Measurements from ENCODE around the gene SEC14L3. TPM values are rescaled to one million over a fixed set of nuclear protein-coding genes. Genes with fewer than 3 reads are reported as not detected.

Gene SEC14L3
- total RNA-seq, 6 experiments from 2014 or later: 0.31 to 1.1 (median 0.55) TPM; not detected in 2

- H3K27me3 ChIP-seq: no peaks in the 10 kb centered on the region
- no peaks in the 10 kb centered on the region for H3K36me3 ChIP-seq
- H3K4me3 ChIP-seq: no peak overlapping the region
- no peak for TF ChIP-seq POLR2A (IDR thresholded peaks at IDR 0.05)
- TF ChIP-seq, protein P1, sequence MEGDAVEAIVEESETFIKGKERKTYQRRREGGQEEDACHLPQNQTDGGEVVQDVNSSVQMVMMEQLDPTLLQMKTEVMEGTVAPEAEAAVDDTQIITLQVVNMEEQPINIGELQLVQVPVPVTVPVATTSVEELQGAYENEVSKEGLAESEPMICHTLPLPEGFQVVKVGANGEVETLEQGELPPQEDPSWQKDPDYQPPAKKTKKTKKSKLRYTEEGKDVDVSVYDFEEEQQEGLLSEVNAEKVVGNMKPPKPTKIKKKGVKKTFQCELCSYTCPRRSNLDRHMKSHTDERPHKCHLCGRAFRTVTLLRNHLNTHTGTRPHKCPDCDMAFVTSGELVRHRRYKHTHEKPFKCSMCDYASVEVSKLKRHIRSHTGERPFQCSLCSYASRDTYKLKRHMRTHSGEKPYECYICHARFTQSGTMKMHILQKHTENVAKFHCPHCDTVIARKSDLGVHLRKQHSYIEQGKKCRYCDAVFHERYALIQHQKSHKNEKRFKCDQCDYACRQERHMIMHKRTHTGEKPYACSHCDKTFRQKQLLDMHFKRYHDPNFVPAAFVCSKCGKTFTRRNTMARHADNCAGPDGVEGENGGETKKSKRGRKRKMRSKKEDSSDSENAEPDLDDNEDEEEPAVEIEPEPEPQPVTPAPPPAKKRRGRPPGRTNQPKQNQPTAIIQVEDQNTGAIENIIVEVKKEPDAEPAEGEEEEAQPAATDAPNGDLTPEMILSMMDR (IDR thresholded peaks at IDR 0.05): no peak
- DNase-seq (peak in 2 of 3 donors; percentile 69 to 81), ATAC-seq (peak; percentile 62 to 80 (median 64))
- intact Hi-C loops (cut with DNase I): no loop called here
- H3K4me1 ChIP-seq: peaks cover 0 to 14% (median 7%) of the 10 kb centered on the region in 4 donors
- H3K9me3 ChIP-seq: no peaks in the 10 kb centered on the region
- no peak overlapping the region for H3K27ac ChIP-seq
- 20% methylated on average over 2 of the region's 2 CpGs for WGBS (ENCODE audit: insufficient coverage, low coverage, low lambda C conversion rate, missing lambda C conversion rate)
Measured at GRCh38 chr22:30432520-30432919, 39.3 kb downstream of the SEC14L3 start.

GRCh38 chr22:30432096-30432495 lies 39.7 kb downstream of the SEC14L3 start:
- intact Hi-C loops (cut with DNase I): no loop called here
- DNase-seq (peak in 1 of 3 donors; percentile 51), ATAC-seq (peak; percentile 24 to 58 (median 40))
- Histone ChIP-seq H3K4me3 (no peak overlapping the region), H3K36me3 (no peaks in the 10 kb centered on the region), H3K27ac (no peak overlapping the region), H3K4me1 (peaks cover 0 to 14% (median 7%) of the 10 kb centered on the region in 4 donors), H3K27me3 (no peaks in the 10 kb centered on the region), H3K9me3 (no peaks in the 10 kb centered on the region)
- no CpG with 5 or more reads among the region's 4 CpGs for WGBS (ENCODE audit: insufficient coverage, low coverage, low lambda C conversion rate, missing lambda C conversion rate)
- TF ChIP-seq, protein P1 (IDR thresholded peaks at IDR 0.05): no peak
- TF ChIP-seq POLR2A (IDR thresholded peaks at IDR 0.05): no peak

GRCh38 chr22:30430933-30431332 lies 40.9 kb downstream of the SEC14L3 start:
- WGBS (ENCODE audit: insufficient coverage, low coverage, low lambda C conversion rate, missing lambda C conversion rate): no CpG with 5 or more reads among the region's 4 CpGs
- H3K4me1 ChIP-seq: peaks cover 0 to 18% (median 7%) of the 10 kb centered on the region in 4 donors
- peak in 1 of 3 donors; percentile 39 for DNase-seq
- H3K4me3 ChIP-seq: no peak overlapping the region
- no peaks in the 10 kb centered on the region for H3K36me3 ChIP-seq
- TF ChIP-seq, protein P1 (IDR thresholded peaks at IDR 0.05): no peak
- no peak for TF ChIP-seq POLR2A (IDR thresholded peaks at IDR 0.05)
- H3K9me3 ChIP-seq: no peaks in the 10 kb centered on the region
- no peaks in the 10 kb centered on the region for H3K27me3 ChIP-seq
- H3K27ac ChIP-seq: no peak overlapping the region
- intact Hi-C loops (cut with DNase I): no loop called here
- ATAC-seq: no peak

DNA sequence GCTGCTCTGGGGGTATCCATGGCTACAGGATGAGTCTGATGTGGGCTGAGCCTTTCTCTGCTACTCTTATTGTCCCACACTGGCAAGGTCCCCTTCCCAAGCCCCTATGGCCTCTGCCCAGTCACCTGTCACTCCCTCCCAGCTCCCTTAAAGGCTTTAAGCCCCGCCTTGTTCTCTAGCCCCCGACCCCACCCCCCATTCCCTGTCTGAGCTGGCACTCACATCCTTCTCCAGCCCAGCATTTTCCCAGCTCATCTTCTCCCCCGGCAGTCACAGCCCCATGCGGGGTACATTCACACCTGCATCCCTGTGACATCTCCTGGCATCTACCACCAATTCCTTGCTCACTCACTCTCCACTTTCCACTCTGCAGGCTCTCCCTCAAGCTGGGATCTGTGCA lies 41.9 kb downstream of the SEC14L3 start:
- TF ChIP-seq, protein P1 (IDR thresholded peaks at IDR 0.05): no peak
- TF ChIP-seq POLR2A (IDR thresholded peaks at IDR 0.05): no peak
- Histone ChIP-seq H3K27ac (no peak overlapping the region), H3K9me3 (no peaks in the 10 kb centered on the region), H3K4me3 (no peak overlapping the region), H3K4me1 (peaks cover 0 to 26% (median 8%) of the 10 kb centered on the region in 4 donors), H3K36me3 (no peaks in the 10 kb centered on the region), H3K27me3 (no peaks in the 10 kb centered on the region)
- 65% methylated on average over 4 of the region's 4 CpGs for WGBS (ENCODE audit: insufficient coverage, low coverage, low lambda C conversion rate, missing lambda C conversion rate)
- intact Hi-C loops (cut with DNase I): no loop called here
- DNase-seq (no peak), ATAC-seq (no peak)

Data from right lobe of liver (tissue), 6 donors.